Activated naive CD4-positive, alpha-beta T cell treated with Interleukin-2 at 50 U/mL for 16 hours (primary cell): Measurements from ENCODE around the gene NARS2.

Experiments
- DNase-seq: peaks from one replicate; pipeline ENCODE4 v3.0.0-alpha.2; 2020

NARS2 gene

DNA sequence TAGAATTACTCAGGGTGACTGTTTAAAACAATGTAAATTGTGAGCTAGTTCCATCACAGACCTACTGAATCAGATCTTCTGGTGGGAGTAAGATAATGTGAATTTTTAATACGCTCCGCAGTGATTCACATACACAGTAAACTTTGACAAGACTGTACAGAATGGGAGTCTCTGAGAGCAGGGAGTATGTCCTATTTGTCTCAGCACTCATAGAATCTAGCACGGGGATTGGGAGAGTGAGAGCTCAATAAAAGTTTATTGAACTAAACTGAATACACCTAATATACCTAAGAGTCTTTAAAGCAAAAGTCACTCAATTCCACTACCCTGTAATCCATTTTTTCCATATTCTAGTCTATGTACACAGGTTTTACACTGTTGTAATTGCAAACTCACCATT is 145.9 kb downstream of the NARS2 start:
- DNase-seq: no peak

DNA sequence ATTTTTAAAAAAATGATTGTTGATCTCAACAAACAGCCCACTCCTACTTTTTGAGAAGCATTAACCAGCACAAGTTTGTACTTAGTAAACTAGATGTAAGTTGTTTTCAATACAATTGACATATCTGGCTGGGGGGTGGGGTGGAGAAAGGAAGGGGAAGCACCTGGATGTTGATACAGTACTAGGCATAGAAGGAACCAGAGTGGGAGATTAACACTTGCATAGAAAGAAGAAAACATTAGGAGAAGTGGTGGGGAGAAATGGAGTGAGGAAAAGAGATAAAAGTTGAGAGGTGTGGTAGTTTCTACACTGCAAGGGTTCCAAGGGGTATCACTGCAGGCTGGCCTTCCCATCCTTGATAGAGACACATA is 146.4 kb downstream of the NARS2 start:
- no peak for DNase-seq

DNA sequence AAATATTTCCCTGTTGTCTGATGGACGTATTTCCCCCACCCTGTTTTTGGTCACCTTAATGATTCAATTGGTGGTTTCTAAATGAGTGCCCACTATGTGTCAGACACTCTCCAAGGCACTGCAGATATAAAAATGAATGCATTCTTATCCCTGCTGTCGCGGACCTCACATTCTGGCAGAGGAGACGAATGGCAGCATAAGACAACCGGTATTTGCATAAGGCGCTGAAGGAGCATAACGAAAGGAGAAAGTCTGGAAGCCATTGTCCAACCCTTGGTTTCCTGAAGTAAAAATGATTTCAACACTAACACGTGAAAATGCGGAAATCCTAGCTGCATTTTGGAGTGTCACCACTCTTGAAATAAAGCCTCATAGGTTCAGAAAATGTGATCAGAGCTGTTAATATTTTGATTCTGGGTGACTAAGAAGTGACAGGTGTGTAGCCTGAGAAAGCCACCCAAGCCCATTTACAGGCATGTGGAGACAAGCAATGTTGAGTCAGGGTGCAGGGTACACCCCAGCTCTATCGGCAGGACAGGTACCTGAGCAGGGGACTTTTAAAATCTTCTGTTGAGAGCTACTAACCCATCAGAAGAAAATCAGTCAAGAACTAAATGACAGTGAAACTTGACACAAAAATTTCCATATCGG is 146.9 kb downstream of the NARS2 start:
- DNase-seq: no peak

DNA sequence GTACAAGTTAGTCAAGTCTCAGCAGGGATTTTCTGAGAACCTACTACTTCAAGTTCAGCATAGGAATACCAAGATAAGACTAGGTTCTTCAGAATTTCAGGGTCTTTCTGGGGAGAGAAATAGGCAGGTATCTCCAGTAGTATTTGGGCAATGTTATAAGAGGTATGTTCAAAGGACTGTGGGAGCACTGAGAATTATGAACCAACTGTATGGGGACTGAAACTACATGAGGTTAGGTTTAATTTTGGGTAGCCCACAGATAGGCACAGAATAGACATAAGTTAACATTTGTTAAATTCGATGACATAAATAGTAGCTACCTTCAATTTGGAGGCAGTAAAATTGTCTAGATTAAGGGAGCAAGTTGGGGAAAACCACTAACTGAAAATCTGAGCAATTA is 147.8 kb downstream of the NARS2 start:
- DNase-seq: no peak

DNA sequence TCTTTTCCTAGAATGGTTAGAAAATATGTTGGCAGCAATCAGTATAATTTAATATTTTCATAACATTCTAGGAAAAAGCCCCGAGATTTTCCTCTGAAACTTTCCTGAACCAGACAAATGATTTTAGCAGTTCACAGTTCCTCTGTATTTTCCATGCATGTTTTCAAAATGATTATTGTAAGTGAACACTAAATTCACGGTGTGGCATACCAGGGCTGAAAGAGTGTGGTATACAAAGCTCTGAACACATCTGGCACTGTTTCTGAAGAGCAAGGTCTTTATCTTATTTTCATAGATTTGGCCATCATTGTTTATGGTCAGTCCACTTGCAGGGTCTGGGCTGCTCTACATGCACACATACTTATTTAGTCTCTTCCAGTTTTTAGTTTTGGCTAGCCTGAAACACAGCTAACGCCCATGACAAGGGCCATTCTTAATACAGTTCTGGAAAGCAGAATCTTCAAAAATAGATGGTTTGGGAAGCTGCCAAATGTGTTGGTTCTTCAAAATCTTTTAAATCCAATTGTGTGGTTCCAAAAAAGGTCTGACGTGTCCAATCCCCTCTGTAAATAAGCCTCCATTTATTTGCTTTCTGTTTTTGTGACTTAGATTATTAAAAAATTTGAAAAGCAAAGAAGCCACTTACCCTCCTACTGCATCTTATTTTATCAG is 149.1 kb downstream of the NARS2 start:
- DNase-seq: no peak

DNA sequence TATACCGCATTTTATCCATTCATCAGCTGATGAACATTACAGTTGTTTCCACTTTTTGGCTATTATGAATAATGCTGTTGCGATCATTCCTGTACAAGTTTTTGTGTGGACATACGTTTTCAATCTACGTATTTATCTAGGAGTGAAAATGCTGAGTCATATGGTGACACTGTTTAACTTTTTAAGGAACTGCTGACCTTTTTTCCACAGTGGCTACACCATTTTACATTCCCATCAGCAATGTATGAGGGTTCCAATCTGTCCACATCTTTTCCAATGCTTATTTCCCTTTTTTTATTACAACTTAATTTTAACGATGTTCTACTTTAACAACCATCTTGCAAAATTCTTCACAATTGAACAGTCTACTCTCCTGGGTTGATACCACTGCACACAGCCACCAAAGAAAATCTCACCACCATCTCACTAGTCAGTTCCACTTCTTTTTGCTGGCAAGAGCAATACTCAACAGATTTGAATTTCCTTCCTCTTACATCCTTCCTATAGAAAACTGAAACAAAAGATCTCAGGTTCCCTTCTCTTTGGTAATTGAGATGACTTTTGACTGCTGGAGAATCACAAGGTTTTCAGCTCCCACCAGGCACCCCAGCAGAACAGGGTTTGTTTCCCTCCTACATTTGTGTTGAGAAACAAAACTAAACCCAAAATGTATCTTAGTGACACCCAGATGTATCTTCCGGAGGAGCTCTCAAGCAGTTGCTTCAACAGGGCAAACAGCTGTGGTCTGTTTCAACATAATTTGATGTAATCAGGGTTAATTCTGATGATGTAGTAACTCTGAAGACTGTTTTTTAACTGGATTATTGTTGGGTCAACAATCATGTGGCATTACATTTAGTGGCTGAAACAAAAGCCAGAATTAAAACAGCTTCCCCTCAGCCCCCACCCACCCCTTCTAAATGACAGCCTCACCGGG is 150.1 kb downstream of the NARS2 start:
- DNase-seq: no peak

DNA sequence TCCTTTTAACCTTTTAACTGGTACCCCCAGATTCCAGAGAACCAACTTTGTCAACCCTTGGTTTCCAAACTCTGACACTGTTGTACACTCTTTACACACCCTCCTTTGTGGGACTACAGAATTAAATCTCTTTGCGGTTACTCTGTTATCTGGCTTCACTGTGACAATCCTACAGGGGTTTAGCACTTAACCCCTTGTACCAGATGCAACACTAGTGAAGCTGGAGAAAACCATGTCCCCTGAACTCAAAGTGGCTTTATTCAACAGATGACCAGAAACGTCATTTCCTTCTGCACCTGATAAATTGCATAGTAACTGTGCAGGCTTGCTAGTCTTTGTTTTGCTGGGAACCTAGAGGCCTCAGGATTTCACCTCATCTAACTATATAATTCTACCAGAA is 151.4 kb downstream of the NARS2 start:
- DNase-seq: no peak

DNA sequence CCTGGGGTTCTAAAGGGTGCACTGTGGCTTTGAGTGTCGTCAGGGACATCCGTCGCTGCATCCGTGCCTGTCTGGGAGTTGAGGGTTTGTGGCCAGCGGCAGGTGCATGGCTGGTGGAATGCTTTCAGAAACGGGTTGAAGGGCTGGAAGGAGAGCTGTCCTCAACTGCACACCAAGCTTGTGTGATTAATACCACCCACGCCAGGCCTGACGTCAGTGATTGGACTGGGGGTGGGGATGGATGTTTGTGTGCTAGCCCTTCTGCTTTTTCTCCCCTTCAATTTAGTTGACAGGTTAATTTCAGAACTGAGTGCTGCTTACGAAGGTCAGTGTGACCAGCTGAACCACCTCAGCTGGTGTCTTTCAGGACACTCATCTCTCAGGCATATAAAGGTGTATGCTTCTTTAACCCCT is 153.9 kb downstream of the NARS2 start:
- DNase-seq: peak; percentile 52

DNA sequence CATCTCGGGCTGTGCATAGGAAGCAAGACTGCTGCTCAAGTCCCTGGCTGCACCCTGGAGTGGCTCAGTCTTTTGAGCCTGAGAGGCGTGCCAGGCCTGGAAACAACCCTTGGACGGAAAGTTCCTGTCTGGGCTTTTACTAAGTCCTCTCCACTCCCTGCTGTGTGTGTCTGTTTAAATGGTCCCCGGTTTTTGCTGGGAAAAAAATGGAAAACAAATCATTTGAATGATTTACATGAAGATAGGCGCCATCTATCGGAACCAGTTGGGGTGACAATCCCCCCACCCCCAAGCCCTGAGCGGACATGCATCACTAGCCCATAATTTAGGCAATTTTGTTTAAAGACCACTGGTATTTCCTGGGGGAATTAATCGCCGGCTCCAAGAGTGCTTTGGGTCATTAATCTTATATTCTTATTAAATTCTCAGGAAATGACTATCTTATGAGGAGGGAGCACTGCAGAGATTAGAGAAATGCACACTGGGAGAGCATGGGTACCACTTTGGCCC is 154.4 kb downstream of the NARS2 start:
- DNase-seq: peak; percentile 53

DNA sequence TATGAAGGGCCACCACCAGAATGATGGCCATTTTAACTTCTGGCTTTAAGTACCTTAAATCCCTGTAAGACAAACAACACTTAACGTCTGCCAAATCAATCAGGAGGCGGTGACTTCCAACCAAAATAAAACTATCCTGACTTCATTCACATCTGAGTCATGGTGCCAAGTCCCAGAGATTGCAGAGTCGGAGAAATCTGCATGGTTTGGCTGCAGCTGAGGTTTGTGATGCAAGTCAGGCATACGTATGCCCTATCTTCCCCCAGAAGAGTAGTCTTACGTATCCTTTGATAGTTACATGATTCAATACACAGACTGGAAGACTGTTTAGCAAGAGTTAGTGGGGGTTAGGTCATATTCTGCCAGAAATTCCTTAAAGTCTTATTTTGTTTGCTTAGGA is 155.3 kb downstream of the NARS2 start:
- no peak for DNase-seq

DNA sequence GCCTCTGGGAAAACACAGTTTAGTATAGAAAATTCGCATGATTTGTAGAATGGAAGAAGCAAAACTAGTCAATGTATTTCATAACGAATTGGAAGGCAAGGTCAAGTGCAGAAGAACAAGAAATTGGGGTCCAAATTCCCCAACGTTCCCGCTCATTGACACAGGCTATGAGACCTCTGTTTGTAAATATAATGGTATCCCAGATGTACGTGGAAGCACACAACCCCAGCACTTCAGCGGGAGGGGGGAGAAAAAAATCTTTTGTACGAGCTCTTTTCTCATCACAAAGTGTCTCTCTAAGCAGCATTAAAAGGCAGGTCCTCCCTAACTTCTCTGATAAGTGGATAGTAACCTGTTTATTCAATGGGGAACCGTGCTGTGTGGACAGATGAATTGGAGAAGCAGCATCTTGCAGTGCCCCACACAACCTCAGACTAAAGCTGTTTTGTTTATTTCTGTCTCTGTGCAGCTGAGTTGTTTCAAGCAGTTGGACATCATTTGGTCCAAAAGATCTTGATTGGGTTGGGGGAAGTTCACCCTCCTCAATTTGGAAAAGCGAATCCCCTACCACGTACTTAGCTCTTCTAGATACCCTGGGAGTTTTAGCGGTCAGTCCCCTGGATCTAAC is 156.0 kb downstream of the NARS2 start:
- DNase-seq: no peak

DNA sequence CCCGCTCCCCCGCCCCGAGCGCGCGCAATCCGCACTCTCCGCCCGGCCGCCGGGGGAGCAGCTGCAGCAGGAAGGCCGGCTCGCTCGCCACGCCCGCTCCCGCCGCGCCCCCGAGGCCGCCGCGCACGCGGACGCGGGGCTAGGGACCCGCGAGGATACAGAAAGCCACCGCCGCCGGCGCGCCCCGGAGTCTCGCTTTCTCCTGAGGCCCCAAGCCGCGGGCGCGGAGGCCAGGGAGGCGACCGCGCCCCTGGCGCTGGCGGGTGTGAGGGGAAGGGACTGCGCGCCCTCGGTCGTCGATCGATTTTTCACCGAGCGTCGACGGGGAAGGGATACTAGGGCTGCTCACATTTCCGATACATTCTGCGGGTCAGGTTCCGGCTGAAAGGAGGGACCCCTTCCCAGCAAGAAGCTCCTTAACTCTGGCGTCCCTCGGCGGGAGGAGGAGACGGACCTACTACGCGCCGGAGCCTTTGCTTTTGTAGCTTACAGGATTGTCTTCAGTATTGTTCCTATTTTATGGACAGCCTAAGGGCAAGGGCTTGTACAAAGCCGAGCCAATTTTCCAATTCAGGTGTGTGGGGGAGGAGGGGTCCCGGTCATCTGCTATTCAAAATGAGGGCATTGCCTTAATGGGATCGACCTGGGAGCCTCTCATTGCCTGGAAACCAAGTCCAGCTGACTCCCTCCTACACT is 156.6 kb downstream of the NARS2 start:
- peak; percentile 76 for DNase-seq

DNA sequence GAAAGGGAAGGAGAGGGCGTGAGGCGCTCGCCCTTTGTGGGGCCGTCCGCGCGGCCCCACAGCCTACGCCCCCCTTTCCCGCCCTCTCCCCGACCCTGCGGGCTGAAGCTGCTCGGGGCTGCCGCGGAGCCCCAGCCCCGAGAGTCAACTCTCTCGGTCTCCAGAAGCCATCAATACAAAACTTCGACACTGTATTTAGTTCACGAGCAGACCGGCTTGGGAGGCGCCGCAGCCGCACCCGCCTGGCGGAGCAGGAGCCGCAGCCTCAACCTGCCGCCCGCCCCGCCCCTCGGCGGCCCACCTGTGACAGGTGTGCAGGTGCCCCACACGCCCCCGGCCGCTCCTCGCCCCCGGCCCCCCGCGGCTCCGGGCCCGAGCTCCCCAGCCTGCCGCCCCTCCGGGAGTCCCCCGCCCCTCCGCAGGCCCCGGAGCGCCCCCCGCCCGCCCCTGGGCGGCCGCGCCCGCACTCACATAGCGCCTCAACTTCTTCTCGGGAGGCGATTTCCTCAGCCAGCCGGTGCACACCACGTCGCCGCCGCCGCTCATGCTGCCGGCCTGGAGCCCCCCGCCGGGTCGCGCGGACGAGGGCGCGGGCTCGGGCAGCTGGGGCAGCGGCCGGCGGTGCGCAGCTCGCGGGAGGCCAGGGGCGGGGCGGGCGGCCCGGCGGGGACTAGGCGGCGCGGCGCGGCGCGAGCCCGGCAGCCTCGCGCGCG is 157.3 kb downstream of the NARS2 start, which contains the start of gene GAB2:
GAB2 (minus strand) TSS at position 646 of the 713 bp plus-strand sequence; CDS start at position 546, 100 bp downstream.
- peak; percentile 30 for DNase-seq

DNA sequence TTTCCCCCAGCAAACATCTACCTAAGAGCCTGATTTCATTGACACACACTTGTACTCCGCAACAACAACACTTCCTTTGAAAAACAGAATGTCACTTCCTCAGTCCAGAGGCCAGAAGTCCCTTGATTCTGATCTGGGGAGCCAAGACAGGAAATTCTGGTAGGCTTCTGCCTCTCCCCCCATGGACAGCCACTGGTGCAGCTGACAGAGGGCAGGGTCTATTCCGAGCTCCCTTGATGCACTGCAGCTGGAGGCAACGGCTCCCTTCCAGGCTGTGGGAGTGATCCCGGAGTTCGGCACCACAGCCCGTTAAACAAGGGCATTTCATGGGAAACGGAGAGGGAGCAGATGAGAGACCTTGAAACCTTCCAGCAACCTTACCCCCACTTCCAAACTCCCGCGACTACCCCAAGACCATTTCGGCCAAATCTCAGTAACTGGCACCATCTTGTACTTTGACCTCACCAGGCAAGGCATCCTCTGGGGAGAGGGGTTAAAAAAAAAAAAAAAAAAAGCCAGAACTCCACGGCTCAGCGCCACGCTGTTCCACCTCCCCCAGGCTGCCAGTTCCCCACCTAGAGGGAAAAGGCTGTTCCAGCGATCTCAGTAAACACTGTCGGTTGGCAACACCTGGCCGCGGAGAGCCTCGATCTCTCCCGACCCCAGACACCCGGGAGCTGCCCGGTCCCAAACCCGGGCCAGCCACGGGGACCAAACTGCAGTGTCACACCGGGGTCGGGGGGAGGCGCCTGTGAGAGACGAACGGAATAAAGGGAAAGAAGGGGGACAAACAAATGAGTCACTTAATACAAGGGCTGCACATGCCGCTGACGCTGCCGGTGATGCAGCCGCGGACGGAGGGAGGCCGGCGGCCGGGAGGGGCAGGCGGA is 158.1 kb downstream of the NARS2 start:
- DNase-seq: peak; percentile 80

DNA sequence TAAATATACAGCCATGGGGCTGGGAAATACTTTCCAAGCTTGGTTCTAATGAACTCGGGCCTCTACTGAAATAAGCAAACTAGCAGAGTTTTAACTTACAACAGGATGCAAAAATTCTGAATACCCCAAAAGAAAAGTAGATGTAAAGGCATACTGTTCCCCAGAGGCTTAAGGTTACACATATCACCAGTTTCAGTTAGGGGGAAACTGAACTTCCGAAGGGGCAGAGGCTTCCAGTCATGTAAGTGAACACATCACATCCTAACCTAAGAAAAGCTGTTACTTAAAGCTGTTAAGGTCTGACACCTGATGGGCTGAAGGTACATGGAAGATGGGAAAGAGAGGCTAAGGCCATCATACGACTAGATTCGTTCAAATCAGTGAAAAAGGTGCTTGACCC is 159.3 kb downstream of the NARS2 start:
- DNase-seq: no peak

DNA sequence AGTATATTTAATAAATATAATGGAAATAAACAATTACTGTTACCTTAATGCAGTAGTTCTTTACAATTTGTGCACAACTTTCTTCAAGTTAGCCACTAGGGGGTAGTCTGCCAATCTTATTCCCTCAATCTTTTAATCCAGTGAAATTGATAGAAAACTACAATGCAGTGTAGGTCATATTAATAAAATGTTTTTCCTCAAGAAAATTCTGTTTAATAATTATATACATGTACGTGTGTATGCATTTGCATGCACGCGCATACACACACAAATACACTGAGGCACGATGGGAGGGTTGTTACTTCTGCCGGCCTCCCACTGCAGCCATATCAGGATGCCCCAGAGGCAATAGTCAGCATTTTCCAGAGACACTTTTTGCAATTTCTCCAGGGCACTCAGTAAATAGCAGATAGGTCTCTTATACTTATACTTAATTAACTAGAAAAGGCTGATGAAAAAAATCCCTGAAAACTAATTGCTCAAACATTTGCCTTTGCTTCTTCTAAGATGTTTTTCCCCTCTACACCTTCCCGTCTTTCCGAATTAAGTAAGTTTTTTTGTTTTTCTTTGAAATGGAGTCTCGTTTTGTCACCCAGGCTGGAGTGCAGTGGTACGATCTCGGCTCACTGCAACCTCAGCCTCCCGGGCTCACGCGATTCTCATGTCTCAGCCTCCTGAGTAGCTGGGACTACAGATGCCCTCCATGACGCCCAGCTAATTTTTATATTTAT is 160.2 kb downstream of the NARS2 start:
- no peak for DNase-seq

DNA sequence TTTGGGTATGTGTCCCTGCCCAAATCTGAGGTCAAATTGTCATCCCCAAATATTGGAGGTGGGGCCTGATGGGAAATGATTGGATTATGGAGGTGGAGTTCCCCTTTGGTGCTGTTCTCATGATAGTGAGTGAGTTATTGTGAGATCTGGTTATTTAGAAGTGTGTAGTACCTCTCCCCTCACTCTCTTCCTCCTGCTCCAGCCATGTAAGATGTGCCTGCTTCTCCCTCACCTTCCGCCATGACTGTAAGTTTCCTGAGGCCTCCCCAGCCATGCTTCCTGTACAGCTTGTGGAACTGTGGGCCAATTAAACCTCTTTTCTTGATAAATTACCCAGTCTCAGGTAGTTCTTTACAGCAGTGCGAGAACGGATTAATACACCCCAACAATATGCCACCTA is 166.0 kb downstream of the NARS2 start:
- DNase-seq: no peak

DNA sequence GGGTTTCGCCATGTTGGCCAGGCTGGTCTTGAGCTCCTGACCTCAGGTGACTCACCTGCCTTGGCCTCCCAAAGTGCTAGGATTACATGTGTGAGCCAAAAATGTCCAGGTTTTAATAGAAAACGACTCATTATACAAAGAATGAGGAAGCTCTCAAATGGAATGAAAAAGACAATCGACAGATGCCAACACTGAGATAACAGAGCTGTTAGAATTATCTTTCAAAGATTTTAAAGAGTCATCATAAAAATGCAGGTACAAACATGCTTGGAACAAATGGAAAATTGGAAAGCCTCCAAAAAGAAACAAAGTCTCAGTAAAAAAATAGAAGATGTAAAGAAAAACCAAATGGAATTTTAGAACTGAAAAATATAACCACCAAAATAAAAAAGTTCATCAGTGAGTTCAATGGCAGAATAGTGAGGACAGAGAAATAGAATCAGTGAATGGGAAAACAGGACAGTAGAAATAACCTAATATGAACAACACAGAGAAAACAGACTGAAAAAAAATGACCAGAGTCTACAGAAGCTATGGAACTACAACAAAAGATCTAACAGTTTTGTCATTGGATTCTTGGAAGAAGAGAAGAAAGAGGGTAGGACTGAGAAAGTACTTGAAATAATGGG is 168.0 kb downstream of the NARS2 start:
- DNase-seq: no peak

DNA sequence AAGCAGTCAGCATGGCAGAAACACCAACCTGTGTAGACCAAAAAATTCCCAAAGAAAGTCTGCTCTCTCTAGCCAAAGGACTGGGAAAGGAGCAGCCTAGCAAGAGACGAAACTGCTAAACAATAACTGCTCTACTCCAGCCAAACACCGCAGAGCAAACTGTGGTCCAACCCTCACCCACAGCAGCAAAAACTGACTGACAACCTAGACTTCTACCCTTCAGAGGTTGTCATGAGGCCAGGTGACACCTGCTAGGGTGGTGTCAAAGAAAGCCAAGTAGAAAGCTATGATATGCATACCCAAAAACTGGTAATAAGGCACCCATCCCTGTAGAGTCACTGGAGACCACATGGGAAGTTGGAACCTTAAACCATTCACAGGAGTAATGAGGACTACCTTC is 168.9 kb downstream of the NARS2 start:
- DNase-seq: no peak
